Measurements from ENCODE around the gene STOX2.

Gene STOX2

GRCh38 chr4:183968931-183969330 lies 63.8 kb downstream of the STOX2 start:
- no peak overlapping the region for H3K27ac ChIP-seq
- no peak for DNase-seq (ENCODE audit: low spot score)
- ChIA-PET CTCF (interaction anchor here (0.6 kb wide), 1 partner anchor 10 kb away, joined by 6 read pairs; no protein-coding TSS in a partner anchor), POLR2A (ENCODE audit: low non-redundant PET) (no interaction called here)
- TF ChIP-seq, protein P1, sequence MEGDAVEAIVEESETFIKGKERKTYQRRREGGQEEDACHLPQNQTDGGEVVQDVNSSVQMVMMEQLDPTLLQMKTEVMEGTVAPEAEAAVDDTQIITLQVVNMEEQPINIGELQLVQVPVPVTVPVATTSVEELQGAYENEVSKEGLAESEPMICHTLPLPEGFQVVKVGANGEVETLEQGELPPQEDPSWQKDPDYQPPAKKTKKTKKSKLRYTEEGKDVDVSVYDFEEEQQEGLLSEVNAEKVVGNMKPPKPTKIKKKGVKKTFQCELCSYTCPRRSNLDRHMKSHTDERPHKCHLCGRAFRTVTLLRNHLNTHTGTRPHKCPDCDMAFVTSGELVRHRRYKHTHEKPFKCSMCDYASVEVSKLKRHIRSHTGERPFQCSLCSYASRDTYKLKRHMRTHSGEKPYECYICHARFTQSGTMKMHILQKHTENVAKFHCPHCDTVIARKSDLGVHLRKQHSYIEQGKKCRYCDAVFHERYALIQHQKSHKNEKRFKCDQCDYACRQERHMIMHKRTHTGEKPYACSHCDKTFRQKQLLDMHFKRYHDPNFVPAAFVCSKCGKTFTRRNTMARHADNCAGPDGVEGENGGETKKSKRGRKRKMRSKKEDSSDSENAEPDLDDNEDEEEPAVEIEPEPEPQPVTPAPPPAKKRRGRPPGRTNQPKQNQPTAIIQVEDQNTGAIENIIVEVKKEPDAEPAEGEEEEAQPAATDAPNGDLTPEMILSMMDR (conservative IDR thresholded peaks at IDR 0.05; ENCODE audit: low read depth) = no peak

DNA sequence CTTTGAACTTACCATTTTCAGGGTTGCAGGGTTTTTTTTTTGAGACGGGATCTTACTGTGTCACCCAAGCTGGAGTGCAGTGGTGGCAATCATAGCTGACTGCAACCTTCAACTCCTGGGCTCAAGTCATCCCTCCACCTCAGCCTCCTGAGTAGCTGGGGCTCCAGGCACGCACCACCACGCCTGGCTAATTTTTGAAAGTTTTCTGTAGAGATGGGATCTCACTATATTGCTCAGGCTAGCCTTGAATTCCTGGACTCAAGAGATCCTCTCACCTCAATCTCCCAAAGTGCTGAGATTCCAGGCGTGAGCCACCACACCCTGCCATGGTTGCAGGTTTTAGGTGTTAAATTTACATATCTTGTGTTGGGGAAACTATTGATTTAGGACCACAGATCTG lies 64.5 kb downstream of the STOX2 start:
- ChIA-PET POLR2A (ENCODE audit: low non-redundant PET) (no interaction called here), CTCF (no interaction called here)
- no peak overlapping the region for H3K27ac ChIP-seq
- DNase-seq (ENCODE audit: low spot score) = no peak
- TF ChIP-seq, protein P1 (conservative IDR thresholded peaks at IDR 0.05; ENCODE audit: low read depth) = no peak

DNA sequence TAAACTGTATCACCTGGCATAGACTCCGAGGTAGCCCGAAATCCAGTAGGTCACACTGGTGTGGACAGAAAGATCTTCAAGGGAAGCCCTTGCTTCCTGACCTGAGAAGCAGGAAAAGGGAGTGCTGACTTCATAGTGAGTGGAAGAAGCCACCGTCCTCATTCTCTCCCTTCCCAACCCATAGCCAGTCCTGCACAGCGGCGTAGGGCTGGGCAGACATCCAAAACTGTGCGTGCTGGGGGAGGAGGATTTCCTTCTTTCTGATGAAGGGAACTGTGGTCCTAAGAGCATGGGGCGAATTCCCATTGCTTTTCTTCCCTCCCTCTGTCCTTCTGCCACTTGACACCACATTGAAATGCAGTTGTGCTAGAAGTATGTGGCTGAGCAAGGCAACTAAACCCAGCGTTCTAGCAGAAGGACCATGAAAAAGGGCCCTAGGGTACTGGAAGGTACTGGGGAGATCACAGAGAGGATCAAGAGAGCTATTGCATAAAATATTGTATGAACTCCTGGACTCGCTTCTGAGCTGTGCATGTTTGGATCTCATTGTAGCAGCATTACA lies 66.9 kb downstream of the STOX2 start:
- ChIA-PET POLR2A (ENCODE audit: low non-redundant PET) (no interaction called here), CTCF (no interaction called here)
- DNase-seq (ENCODE audit: low spot score) = no peak
- no peak overlapping the region for H3K27ac ChIP-seq
- TF ChIP-seq, protein P1 (conservative IDR thresholded peaks at IDR 0.05; ENCODE audit: low read depth) = no peak

DNA sequence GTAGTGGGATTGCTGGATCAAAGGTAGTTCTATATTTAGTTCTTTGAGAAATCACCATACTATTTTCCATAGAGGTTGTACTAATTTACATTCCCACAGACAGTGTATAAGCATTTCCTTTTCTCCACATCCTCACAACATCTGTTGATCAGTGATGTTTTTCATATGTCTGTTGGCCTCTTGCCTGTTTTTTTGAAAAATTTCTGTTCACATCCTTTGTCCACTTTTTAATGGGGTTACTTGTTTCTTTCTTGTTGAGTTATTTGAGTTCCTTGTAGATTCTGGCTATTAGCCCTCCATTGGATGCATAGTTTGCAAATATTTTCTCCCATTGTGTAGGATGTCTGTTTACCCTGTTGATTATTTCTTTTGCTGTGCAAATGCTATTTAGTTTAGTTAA lies 72.6 kb downstream of the STOX2 start:
- no peak for DNase-seq (ENCODE audit: low spot score)
- CTCF ChIA-PET = no interaction called here
- POLR2A ChIA-PET (ENCODE audit: low non-redundant PET) = no interaction called here
- TF ChIP-seq, protein P1 (conservative IDR thresholded peaks at IDR 0.05; ENCODE audit: low read depth) = no peak
- H3K27ac ChIP-seq = no peak overlapping the region

- TF ChIP-seq, protein P1 (conservative IDR thresholded peaks at IDR 0.05; ENCODE audit: low read depth) = no peak
- CTCF ChIA-PET = interaction anchor here (0.7 kb wide), 1 partner anchor 19 kb away, joined by 3 read pairs; no protein-coding TSS in a partner anchor
- POLR2A ChIA-PET (ENCODE audit: low non-redundant PET) = no interaction called here
- no peak for DNase-seq (ENCODE audit: low spot score)
- no peak overlapping the region for H3K27ac ChIP-seq
Measured at GRCh38 chr4:183984566-183984965, 79.5 kb downstream of the STOX2 start.

- DNase-seq (ENCODE audit: low spot score) = no peak
- POLR2A ChIA-PET (ENCODE audit: low non-redundant PET) = no interaction called here
- TF ChIP-seq, protein P1 (conservative IDR thresholded peaks at IDR 0.05; ENCODE audit: low read depth) = no peak
Measured at GRCh38 chr4:183985786-183986185, 80.7 kb downstream of the STOX2 start.

More at GRCh38 chr4:183985786-183986185, 80.7 kb downstream of the STOX2 start:
- no peak overlapping the region for H3K27ac ChIP-seq
- CTCF ChIA-PET = no interaction called here

Data from RWPE1 (cell line).